ENCODE results near the gene ZBTB16.

Gene ZBTB16

GRCh38 chr11:114187173-114187572, 127.7 kb downstream of the ZBTB16 start:
- Histone ChIP-seq H3K79me2 (ENCODE audit: insufficient read depth, low read length) (no peaks in the 10 kb centered on the region), H3K4me3 (ENCODE audit: low read depth in 1 of 2, low read length in 2 of 2) (no peak overlapping the region), H3K27ac (ENCODE audit: low read length) (no peak overlapping the region), H3K36me3 (ENCODE audit: insufficient read depth, low read length) (no peaks in the 10 kb centered on the region), H3K27me3 (ENCODE audit: insufficient read depth, low read length, poor library complexity) (no peaks in the 10 kb centered on the region), H4K20me1 (ENCODE audit: insufficient read depth, low read length) (no peaks in the 10 kb centered on the region), H3K9me3 (ENCODE audit: insufficient read depth, low read length, severe bottlenecking) (peaks cover 3% of the 10 kb centered on the region), H3K9ac (ENCODE audit: low read depth, low read length) (no peak overlapping the region), H3K4me1 (ENCODE audit: insufficient read depth, low read length) (peaks cover 14% of the 10 kb centered on the region), H2AFZ (ENCODE audit: low read depth, low read length) (no peak overlapping the region), H3K4me2 (ENCODE audit: insufficient read depth, low read length) (no peak overlapping the region)
- no peak for DNase-seq
- no peak for TF ChIP-seq CTCF (IDR thresholded peaks at IDR 0.05; ENCODE audit: borderline replicate concordance, extremely low read depth, low read length, poor library complexity, severe bottlenecking)
- no peak for TF ChIP-seq EZH2 (IDR thresholded peaks at IDR 0.05; ENCODE audit: borderline replicate concordance, low read depth, low read length, severe bottlenecking)
- ATAC-seq (ENCODE audit: insufficient read depth, low read depth) = no peak

- H3K4me1 ChIP-seq (ENCODE audit: insufficient read depth, low read length) = no peaks in the 10 kb centered on the region
- no peaks in the 10 kb centered on the region for H4K20me1 ChIP-seq (ENCODE audit: insufficient read depth, low read length)
- H2AFZ ChIP-seq (ENCODE audit: low read depth, low read length) = no peak overlapping the region
- no peak overlapping the region for H3K9ac ChIP-seq (ENCODE audit: low read depth, low read length)
- no peak for DNase-seq
- H3K36me3 ChIP-seq (ENCODE audit: insufficient read depth, low read length) = no peaks in the 10 kb centered on the region
- H3K4me2 ChIP-seq (ENCODE audit: insufficient read depth, low read length) = no peak overlapping the region
- no peak overlapping the region for H3K27ac ChIP-seq (ENCODE audit: low read length)
- no peak for ATAC-seq (ENCODE audit: insufficient read depth, low read depth)
- H3K4me3 ChIP-seq (ENCODE audit: low read depth in 1 of 2, low read length in 2 of 2) = no peak overlapping the region
- no peak for TF ChIP-seq EZH2 (IDR thresholded peaks at IDR 0.05; ENCODE audit: borderline replicate concordance, low read depth, low read length, severe bottlenecking)
- no peak for TF ChIP-seq CTCF (IDR thresholded peaks at IDR 0.05; ENCODE audit: borderline replicate concordance, extremely low read depth, low read length, poor library complexity, severe bottlenecking)
- peaks cover 3% of the 10 kb centered on the region for H3K9me3 ChIP-seq (ENCODE audit: insufficient read depth, low read length, severe bottlenecking)
- H3K79me2 ChIP-seq (ENCODE audit: insufficient read depth, low read length) = no peaks in the 10 kb centered on the region
- H3K27me3 ChIP-seq (ENCODE audit: insufficient read depth, low read length, poor library complexity) = no peaks in the 10 kb centered on the region
Observed at GRCh38 chr11:114188851-114189570, 129.5 kb downstream of the ZBTB16 start.

DNA sequence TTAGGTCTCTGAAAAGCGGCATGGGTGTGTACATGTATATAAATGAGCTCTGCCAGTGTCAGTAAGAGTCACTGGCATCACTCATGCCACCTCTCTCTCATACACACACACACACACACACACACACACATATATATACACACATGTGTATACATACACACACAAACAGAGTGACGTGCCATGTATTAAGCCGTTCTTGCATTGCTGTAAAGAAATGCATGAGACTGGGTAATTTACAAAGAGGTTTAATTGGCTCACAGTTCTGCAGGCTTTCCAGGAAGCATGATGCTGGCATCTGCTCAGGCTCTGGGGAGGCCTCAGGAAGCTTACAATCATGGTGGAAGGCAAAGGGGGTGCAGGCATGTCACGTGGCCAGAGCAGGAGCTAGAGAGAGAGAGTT, 131.1 kb downstream of the ZBTB16 start:
- Histone ChIP-seq H3K4me3 (ENCODE audit: low read depth in 1 of 2, low read length in 2 of 2) (no peak overlapping the region), H2AFZ (ENCODE audit: low read depth, low read length) (no peak overlapping the region), H3K9ac (ENCODE audit: low read depth, low read length) (no peak overlapping the region), H3K36me3 (ENCODE audit: insufficient read depth, low read length) (no peaks in the 10 kb centered on the region), H3K4me2 (ENCODE audit: insufficient read depth, low read length) (no peak overlapping the region), H3K9me3 (ENCODE audit: insufficient read depth, low read length, severe bottlenecking) (peaks cover 3% of the 10 kb centered on the region), H3K79me2 (ENCODE audit: insufficient read depth, low read length) (no peaks in the 10 kb centered on the region), H3K27me3 (ENCODE audit: insufficient read depth, low read length, poor library complexity) (no peaks in the 10 kb centered on the region), H3K27ac (ENCODE audit: low read length) (no peak overlapping the region), H3K4me1 (ENCODE audit: insufficient read depth, low read length) (no peaks in the 10 kb centered on the region), H4K20me1 (ENCODE audit: insufficient read depth, low read length) (no peaks in the 10 kb centered on the region)
- DNase-seq = no peak
- ATAC-seq (ENCODE audit: insufficient read depth, low read depth) = no peak
- TF ChIP-seq CTCF (IDR thresholded peaks at IDR 0.05; ENCODE audit: borderline replicate concordance, extremely low read depth, low read length, poor library complexity, severe bottlenecking) = no peak
- TF ChIP-seq EZH2 (IDR thresholded peaks at IDR 0.05; ENCODE audit: borderline replicate concordance, low read depth, low read length, severe bottlenecking) = no peak

Measured in DND-41 (cell line).